ENCODE measurements around the gene ZNF766.

ZNF766 gene

DNA sequence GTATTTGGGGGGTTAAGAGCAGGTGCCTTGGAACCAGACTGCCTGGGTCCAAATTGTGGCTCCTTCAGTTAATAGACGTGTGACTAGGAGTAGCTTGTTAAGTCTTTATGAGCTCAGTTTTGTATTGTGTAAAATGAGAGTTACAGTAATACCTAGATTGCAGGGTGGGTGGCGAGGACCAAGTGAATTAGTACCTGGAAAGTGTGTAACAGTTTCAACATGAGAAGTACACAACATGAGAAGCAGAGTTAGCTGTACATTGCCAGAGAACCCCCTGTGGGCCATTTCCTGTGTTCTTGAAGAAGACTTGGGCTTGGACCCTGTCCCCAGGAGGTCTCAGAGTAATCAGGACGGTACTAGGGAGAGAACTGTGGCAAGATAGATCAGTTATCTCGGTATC is 42.7 kb upstream of the ZNF766 start:
- no peaks in the 10 kb centered on the region for H3K4me1 Mint-ChIP-seq
- peaks cover 81% of the 10 kb centered on the region for H3K36me3 Mint-ChIP-seq (ENCODE audit: low read depth)
- DNase-seq: no peak
- no peaks in the 10 kb centered on the region for H3K9me3 Mint-ChIP-seq
- peak overlapping the region; percentile 21 for H3K27ac Mint-ChIP-seq
- no peak overlapping the region for H3K4me3 Mint-ChIP-seq
- no peaks in the 10 kb centered on the region for H3K27me3 Mint-ChIP-seq (ENCODE audit: low read depth, poor library complexity)
- TF ChIP-seq, protein P1, sequence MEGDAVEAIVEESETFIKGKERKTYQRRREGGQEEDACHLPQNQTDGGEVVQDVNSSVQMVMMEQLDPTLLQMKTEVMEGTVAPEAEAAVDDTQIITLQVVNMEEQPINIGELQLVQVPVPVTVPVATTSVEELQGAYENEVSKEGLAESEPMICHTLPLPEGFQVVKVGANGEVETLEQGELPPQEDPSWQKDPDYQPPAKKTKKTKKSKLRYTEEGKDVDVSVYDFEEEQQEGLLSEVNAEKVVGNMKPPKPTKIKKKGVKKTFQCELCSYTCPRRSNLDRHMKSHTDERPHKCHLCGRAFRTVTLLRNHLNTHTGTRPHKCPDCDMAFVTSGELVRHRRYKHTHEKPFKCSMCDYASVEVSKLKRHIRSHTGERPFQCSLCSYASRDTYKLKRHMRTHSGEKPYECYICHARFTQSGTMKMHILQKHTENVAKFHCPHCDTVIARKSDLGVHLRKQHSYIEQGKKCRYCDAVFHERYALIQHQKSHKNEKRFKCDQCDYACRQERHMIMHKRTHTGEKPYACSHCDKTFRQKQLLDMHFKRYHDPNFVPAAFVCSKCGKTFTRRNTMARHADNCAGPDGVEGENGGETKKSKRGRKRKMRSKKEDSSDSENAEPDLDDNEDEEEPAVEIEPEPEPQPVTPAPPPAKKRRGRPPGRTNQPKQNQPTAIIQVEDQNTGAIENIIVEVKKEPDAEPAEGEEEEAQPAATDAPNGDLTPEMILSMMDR (IDR thresholded peaks at IDR 0.05): no peak

DNA sequence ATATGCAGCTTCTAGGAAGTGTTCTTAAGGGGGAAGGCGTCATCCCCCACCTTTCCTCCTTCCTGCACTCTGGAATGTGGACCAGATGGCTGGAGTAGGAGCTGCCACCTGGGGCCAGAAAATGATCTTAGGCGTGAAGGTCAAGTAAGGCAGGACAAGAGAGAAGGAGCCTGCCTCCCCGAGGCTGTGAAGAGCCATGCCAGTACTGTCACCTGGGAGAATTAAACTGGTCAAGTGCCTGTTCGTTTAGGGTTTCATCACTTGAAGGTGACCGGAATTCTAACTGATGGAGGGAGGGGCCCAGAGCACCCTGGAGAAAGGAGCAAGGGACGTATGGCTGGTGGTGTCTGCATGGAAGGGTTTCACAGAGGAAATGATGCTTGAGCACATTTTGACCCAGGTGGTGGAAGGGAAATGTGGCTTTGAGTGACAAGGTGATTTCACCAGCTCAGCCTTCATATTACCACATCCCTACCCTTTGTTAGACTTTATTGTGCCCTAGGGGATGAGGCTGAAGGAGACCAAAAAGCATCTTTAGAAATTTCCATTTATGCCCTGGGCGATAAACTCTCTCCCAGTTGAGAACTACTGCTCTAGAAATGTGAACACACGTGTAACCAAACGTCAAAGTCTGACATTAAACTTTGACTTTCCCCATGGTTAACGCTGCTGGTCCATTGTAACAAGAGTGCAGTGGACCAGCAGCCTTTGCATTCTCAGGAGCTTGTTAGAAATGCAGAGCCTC is 42.0 kb upstream of the ZNF766 start:
- DNase-seq: no peak
- Mint-ChIP-seq H3K9me3 (no peaks in the 10 kb centered on the region), H3K27ac (peak overlapping the region; percentile 75), H3K36me3 (ENCODE audit: low read depth) (peaks cover 82% of the 10 kb centered on the region), H3K4me1 (no peaks in the 10 kb centered on the region), H3K27me3 (ENCODE audit: low read depth, poor library complexity) (no peaks in the 10 kb centered on the region), H3K4me3 (no peak overlapping the region)
- TF ChIP-seq, protein P1 (IDR thresholded peaks at IDR 0.05): no peak

DNA sequence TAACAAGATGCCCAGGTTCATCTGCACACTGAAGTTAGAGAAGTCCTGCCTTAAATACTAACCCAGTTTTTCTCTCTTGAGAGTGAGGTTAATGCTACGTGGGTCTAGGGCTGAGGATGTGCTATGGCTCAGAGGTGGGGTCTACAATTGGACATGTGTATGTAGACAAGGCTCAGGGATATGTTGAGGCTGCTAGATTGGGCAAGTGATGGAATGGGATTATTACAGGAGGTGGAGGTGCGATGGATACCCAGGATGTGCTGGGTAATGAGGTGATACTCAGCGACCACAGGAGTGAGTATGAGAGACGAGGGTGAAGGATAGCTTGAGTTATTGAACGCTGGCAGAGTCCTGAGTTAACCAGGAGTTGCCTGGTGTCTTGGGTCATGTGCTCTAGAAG is 41.4 kb upstream of the ZNF766 start:
- DNase-seq: no peak
- no peaks in the 10 kb centered on the region for H3K4me1 Mint-ChIP-seq
- peaks cover under 1% of the 10 kb centered on the region for H3K9me3 Mint-ChIP-seq
- H3K27me3 Mint-ChIP-seq (ENCODE audit: low read depth, poor library complexity): no peaks in the 10 kb centered on the region
- H3K4me3 Mint-ChIP-seq: no peak overlapping the region
- H3K36me3 Mint-ChIP-seq (ENCODE audit: low read depth): peaks cover 80% of the 10 kb centered on the region
- TF ChIP-seq, protein P1 (IDR thresholded peaks at IDR 0.05): no peak
- H3K27ac Mint-ChIP-seq: peak overlapping the region; percentile 87

DNA sequence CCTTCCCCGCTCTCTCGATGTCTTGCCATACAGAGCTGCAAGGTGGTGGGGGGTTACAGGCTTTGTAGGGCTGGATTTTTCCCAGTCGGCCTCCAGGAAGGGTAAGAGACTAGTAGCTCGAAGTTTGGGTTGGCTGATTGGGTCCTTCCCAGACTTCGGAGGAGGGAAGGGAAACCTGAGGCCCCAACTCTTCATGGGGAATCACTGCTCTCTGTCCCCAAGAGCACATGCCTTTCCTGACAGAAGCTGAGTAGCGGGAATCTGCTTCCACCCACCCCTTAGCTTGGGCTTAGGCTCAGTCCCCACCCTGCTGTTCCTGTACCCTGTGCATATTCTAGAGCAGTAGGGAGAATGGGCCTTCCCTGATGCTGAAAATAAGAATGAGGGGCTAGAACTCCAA is 39.9 kb upstream of the ZNF766 start:
- no peaks in the 10 kb centered on the region for H3K27me3 Mint-ChIP-seq (ENCODE audit: low read depth, poor library complexity)
- peaks cover 2% of the 10 kb centered on the region for H3K4me1 Mint-ChIP-seq
- no peak overlapping the region for H3K4me3 Mint-ChIP-seq
- no peak for DNase-seq
- no peak overlapping the region for H3K27ac Mint-ChIP-seq
- H3K9me3 Mint-ChIP-seq: peaks cover 5% of the 10 kb centered on the region
- TF ChIP-seq, protein P1 (IDR thresholded peaks at IDR 0.05): no peak
- peaks cover 70% of the 10 kb centered on the region for H3K36me3 Mint-ChIP-seq (ENCODE audit: low read depth)

DNA sequence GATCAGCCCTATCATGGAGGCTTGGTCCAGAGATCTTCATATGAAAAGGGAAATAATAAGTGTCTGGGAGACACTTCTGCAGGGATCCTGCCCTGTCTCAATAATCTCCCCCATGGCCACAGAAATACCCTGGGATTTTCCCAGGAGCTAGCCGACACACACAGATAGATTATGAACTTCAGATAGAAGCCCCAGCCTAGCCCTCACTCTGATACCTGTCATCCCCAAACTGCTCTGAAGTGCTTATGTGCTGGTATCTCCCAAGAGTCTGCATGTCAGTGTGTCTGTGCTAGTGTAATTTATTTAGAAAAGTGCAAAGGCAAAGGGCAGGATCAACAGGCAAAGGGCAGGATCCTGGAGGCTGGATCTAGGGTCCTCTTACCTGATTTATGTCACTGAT is 38.7 kb upstream of the ZNF766 start:
- H3K27me3 Mint-ChIP-seq (ENCODE audit: low read depth, poor library complexity): no peaks in the 10 kb centered on the region
- H3K4me3 Mint-ChIP-seq: no peak overlapping the region
- H3K27ac Mint-ChIP-seq: peak overlapping the region; percentile 43
- peaks cover 69% of the 10 kb centered on the region for H3K36me3 Mint-ChIP-seq (ENCODE audit: low read depth)
- no peak for DNase-seq
- TF ChIP-seq, protein P1 (IDR thresholded peaks at IDR 0.05): no peak
- H3K4me1 Mint-ChIP-seq: peaks cover 8% of the 10 kb centered on the region
- peaks cover 14% of the 10 kb centered on the region for H3K9me3 Mint-ChIP-seq
